IMR-90 (cell line): ENCODE data around the gene C2CD4D. TPM values are rescaled to one million over a fixed set of nuclear protein-coding genes. Genes with fewer than 3 reads are reported as not detected.

Experiments used
- ATAC-seq: fragments of 200-7000 bp; cut with Tn5 transposase; 2 replicates; pipeline ENCODE4 v1.9.1; 2020; ENCODE audit warnings: low read depth, mild to moderate bottlenecking, moderate library complexity
- BruUV-seq: library from RNA; stranded (reverse); fragments of 400-500 nt; replicated peaks from 2 replicates; lab custom pipeline; 2021; lab: Mats Ljungman, UMichigan
- CTCF ChIA-PET: fragments of 300-600 bp; formaldehyde crosslinking; extraction: SDS; loops from one replicate; lab custom pipeline; 2021; ENCODE audit warnings: antibody characterized with exemption; lab: Yijun Ruan, JAX
- POLR2A ChIA-PET: fragments of 300-600 bp; sonication (Branson Sonifier 250); formaldehyde crosslinking; loops from one replicate; lab custom pipeline; 2022; ENCODE audit warnings: antibody characterized with exemption; ENCODE audit not compliant: unreplicated experiment; lab: Charles Lee
- DNase-seq: peaks from one replicate; pipeline ENCODE4 v3.0.0; 2013
- H2AFZ ChIP-seq: replicated peaks from 2 replicates; pipeline ENCODE3; 2013; ENCODE audit warnings: low read length, mild to moderate bottlenecking; ENCODE audit not compliant: poor library complexity
- H2AK5ac ChIP-seq: 2 replicates; pipeline ENCODE4 v1.6.1; 2013; ENCODE audit warnings: low read depth, low read length, inconsistent platforms
- H2AK9ac ChIP-seq: replicated peaks from 2 replicates; pipeline ENCODE3; 2013; ENCODE audit warnings: mild to moderate bottlenecking, low read depth, low read length, moderate library complexity; ENCODE audit not compliant: poor library complexity
- H2BK120ac ChIP-seq: 2 replicates; pipeline ENCODE4 v1.6.1; 2013; ENCODE audit warnings: low read depth, low read length, inconsistent platforms
- H2BK15ac ChIP-seq: 3 replicates; pipeline ENCODE4 v1.6.1; 2013; ENCODE audit warnings: low read depth, low read length, inconsistent platforms
- H2BK20ac ChIP-seq: 2 replicates; pipeline ENCODE4 v1.6.1; 2013; ENCODE audit warnings: low read depth, mild to moderate bottlenecking, inconsistent platforms, low read length, moderate library complexity
- H2BK5ac ChIP-seq: 2 replicates; pipeline ENCODE4 v1.6.1; 2013; ENCODE audit warnings: mild to moderate bottlenecking, low read depth, low read length, inconsistent platforms; ENCODE audit not compliant: poor library complexity, severe bottlenecking
- H3K14ac ChIP-seq: replicated peaks from 2 replicates; pipeline ENCODE4 v1.6.1; 2013; ENCODE audit warnings: low read depth, low read length, inconsistent platforms
- H3K18ac ChIP-seq: 2 replicates; pipeline ENCODE4 v1.6.1; 2013; ENCODE audit warnings: low read depth, low read length, control low read depth
- H3K23ac ChIP-seq: 2 replicates; pipeline ENCODE4 v1.6.1; 2013; ENCODE audit warnings: low read depth, low read length, inconsistent platforms
- H3K27ac ChIP-seq: 2 replicates; pipeline ENCODE4 v1.5.1; 2013; ENCODE audit warnings: mild to moderate bottlenecking, control low read depth, low read length; ENCODE audit not compliant: insufficient read depth
- H3K27me3 ChIP-seq: 2 replicates; pipeline ENCODE4 v1.6.1; 2013; ENCODE audit warnings: low read length; ENCODE audit not compliant: control insufficient read depth, insufficient read depth
- H3K36me3 ChIP-seq: 2 replicates; pipeline ENCODE4 v1.6.1; 2013; ENCODE audit warnings: low read length, mixed read lengths; ENCODE audit not compliant: control insufficient read depth, insufficient read depth
- H3K4ac ChIP-seq: 2 replicates; pipeline ENCODE4 v1.6.1; 2013; ENCODE audit warnings: low read depth, low read length, inconsistent platforms
- H3K4me1 ChIP-seq: 2 replicates; pipeline ENCODE4 v1.6.1; 2013; ENCODE audit warnings: low read length, mixed read lengths; ENCODE audit not compliant: control insufficient read depth, insufficient read depth
- H3K4me2 ChIP-seq: 2 replicates; pipeline ENCODE4 v1.6.1; 2013; ENCODE audit warnings: low read depth, mild to moderate bottlenecking, control low read depth, low read length, moderate library complexity
- H3K4me3 ChIP-seq: 2 replicates; pipeline ENCODE4 v1.5.1; 2013; ENCODE audit warnings: low read depth, mild to moderate bottlenecking, control low read depth, low read length, moderate library complexity; ENCODE audit not compliant: insufficient read depth
- H3K56ac ChIP-seq: 2 replicates; pipeline ENCODE4 v1.6.1; 2013; ENCODE audit warnings: low read length, inconsistent platforms; ENCODE audit not compliant: insufficient read depth; ENCODE audit errors: extremely low read depth
- H3K79me1 ChIP-seq, 2 experiments: 2 replicates each; pipeline ENCODE4 v1.6.1; 2013; ENCODE audit warnings: low read length in 2 of 2, inconsistent platforms in 1 of 2, low read depth in 1 of 2
- H3K9ac ChIP-seq: 2 replicates; pipeline ENCODE4 v1.6.1; 2013; ENCODE audit warnings: low read depth, low read length, control low read depth
- H3K9me1 ChIP-seq: 2 replicates; pipeline ENCODE4 v1.6.1; 2013; ENCODE audit warnings: low read length, inconsistent platforms; ENCODE audit not compliant: insufficient read depth
- H3K9me3 ChIP-seq: 2 replicates; pipeline ENCODE4 v1.6.1; 2013; ENCODE audit warnings: low read length; ENCODE audit not compliant: control insufficient read depth, insufficient read depth
- H4K20me1 ChIP-seq: 2 replicates; pipeline ENCODE4 v1.6.1; 2013; ENCODE audit warnings: low read length, inconsistent platforms; ENCODE audit not compliant: insufficient read depth
- H4K5ac ChIP-seq: 2 replicates; pipeline ENCODE4 v1.6.1; 2013; ENCODE audit warnings: mild to moderate bottlenecking, low read depth, low read length, control low read depth
- H4K8ac ChIP-seq, 2 experiments: 2 replicates each; pipeline ENCODE4 v1.6.1; 2013; ENCODE audit warnings: low read depth in 2 of 2, low read length in 2 of 2, control low read depth in 1 of 2, inconsistent platforms in 1 of 2
- H4K91ac ChIP-seq: 2 replicates; pipeline ENCODE4 v1.6.1; 2013; ENCODE audit warnings: low read depth, low read length, inconsistent platforms; ENCODE audit not compliant: insufficient read depth
- SMC3 ChIP-seq: fragments of 150-350 bp; IDR thresholded peaks from 2 replicates; pipeline ENCODE4 v1.6.1; 2016; ENCODE audit warnings: low read depth, mild to moderate bottlenecking, antibody characterized with exemption, low read length, moderate library complexity
- WGBS, 2 experiments: methylation state at CpG; one replicate each; pipeline versions ENCODE4 v1.1.5 to v1.1.7; 2013; ENCODE audit warnings: missing lambda C conversion rate in 2 of 2; ENCODE audit not compliant: insufficient read length in 1 of 2; ENCODE audit errors: extremely low coverage in 2 of 2; 5-methylcytosine and 5-hydroxymethylcytosine counted together
- dilution Hi-C: fragments of 300-500 bp; cut with HindIII; formaldehyde crosslinking; loops from one replicate; pipeline ENCODE4 v1.14.3; 2018; ENCODE audit warnings: low sequenced_read_pairs; ENCODE audit not compliant: unreplicated experiment
- in situ Hi-C: fragments of 300-500 bp; cut with MboI; formaldehyde crosslinking; loops from 3 replicates; pipeline ENCODE4 v1.14.3; 2019; ENCODE audit warnings: low sequenced_read_pairs, inconsistent platforms, mixed read lengths
- intact Hi-C: fragments of 100-400 bp; cut with micrococcal nuclease; formaldehyde crosslinking; loops from 2 replicates; pipeline ENCODE4 v1.10.0; 2022
- polyA plus RNA-seq, 3 experiments: library from polyadenylated mRNA; depleted of rRNA; stranded (reverse); fragments of >200 nt; gene quantifications; 2 replicates each; pipeline ENCODE4 v1.2.3, GENCODE V29; 2012; ENCODE audit warnings: low replicate concordance in 1 of 3
- total RNA-seq: library from RNA; depleted of rRNA; stranded (reverse); fragments of >200 nt; gene quantifications from 2 replicates; pipeline ENCODE4 v1.2.3, GENCODE V29; 2012
- TF ChIP-seq, protein P1 (sequence below): fragments of 150-350 bp; IDR thresholded peaks from 2 replicates; pipeline ENCODE4 v1.6.1; 2016; ENCODE audit warnings: low read depth, mild to moderate bottlenecking, low read length, moderate library complexity, borderline replicate concordance

Gene C2CD4D
- total and polyA plus RNA-seq, 2 of the 4 experiments (the other 2 are of a cell fraction): not detected

DNA sequence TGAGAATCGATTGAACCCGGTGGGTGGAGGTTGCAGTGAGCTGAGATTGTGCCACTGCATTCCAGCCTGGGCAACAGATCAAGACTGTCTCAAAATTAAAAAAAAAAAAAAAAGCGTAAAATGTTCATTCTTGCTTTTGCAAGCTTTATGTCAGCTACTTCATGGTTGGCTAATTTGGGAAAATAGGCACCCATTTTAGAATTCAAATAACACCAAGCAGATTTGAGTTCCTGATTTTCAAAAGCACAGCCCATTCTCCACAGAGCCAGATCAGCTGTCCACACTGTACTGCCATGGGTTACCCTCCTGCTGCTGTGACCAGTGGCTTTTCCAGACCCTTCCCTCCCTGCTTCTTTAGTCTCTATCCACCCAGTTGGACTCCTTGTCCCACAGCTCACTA lies 9.5 kb upstream of the C2CD4D start:
- H3K18ac ChIP-seq: no peak overlapping the region
- H3K27ac ChIP-seq: no peak overlapping the region
- H3K79me1 ChIP-seq: no peaks in the 10 kb centered on the region
- in situ Hi-C loops: no loop called here
- no CpG with 5 or more reads among the region's 3 CpGs for WGBS, 2 experiments
- dilution Hi-C loops: no loop called here
- H3K4me3 ChIP-seq: no peak overlapping the region
- H2BK5ac ChIP-seq: no peak overlapping the region
- H3K9me1 ChIP-seq: no peaks in the 10 kb centered on the region
- ATAC-seq (no peak), DNase-seq (no peak)
- POLR2A ChIA-PET: no interaction called here
- no peak overlapping the region for H2BK20ac ChIP-seq
- H3K9ac ChIP-seq: no peak overlapping the region
- no peak overlapping the region for H2AK9ac ChIP-seq
- no peak overlapping the region for H4K91ac ChIP-seq
- no peak overlapping the region for H3K56ac ChIP-seq
- no peaks in the 10 kb centered on the region for H3K36me3 ChIP-seq
- no peak overlapping the region for H3K23ac ChIP-seq
- H3K14ac ChIP-seq: no peak overlapping the region
- no peak overlapping the region for H3K4me2 ChIP-seq
- H3K27me3 ChIP-seq: peaks cover 47% of the 10 kb centered on the region
- H2BK120ac ChIP-seq: no peak overlapping the region
- CTCF ChIA-PET: no interaction called here
- no peak overlapping the region for H3K4ac ChIP-seq
- BruUV-seq: no TSS peak
- H4K8ac ChIP-seq: no peak overlapping the region
- no peak for TF ChIP-seq SMC3
- TF ChIP-seq, protein P1, sequence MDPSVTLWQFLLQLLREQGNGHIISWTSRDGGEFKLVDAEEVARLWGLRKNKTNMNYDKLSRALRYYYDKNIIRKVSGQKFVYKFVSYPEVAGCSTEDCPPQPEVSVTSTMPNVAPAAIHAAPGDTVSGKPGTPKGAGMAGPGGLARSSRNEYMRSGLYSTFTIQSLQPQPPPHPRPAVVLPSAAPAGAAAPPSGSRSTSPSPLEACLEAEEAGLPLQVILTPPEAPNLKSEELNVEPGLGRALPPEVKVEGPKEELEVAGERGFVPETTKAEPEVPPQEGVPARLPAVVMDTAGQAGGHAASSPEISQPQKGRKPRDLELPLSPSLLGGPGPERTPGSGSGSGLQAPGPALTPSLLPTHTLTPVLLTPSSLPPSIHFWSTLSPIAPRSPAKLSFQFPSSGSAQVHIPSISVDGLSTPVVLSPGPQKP: no peak
- no peaks in the 10 kb centered on the region for H3K9me3 ChIP-seq
- H2AFZ ChIP-seq: no peak overlapping the region
- intact Hi-C loops: no loop called here
- H2BK15ac ChIP-seq: no peak overlapping the region
- 0 out of 2 replicates have a peak, but pooled peaks cover 1% of the 10 kb centered on the region for H3K4me1 ChIP-seq
- H4K5ac ChIP-seq: no peak overlapping the region
- H2AK5ac ChIP-seq: no peak overlapping the region
- no peaks in the 10 kb centered on the region for H4K20me1 ChIP-seq
